Epithelial cell of esophagus (primary cell): Measurements from ENCODE around the gene SPEM2.
"Not testable (repeated sequence)": the region's sequence is repeated elsewhere in the genome, so short reads cannot be mapped to it uniquely, and the experiment has no call there.

Experiments
- DNase-seq: peaks from one replicate; pipeline ENCODE4 v3.0.0; 2010; ENCODE audit warnings: low read depth
- H3K4me3 ChIP-seq: 2 replicates; pipeline ENCODE4 v1.5.1; 2011; ENCODE audit warnings: mild to moderate bottlenecking, low read length, control low read depth
- TF ChIP-seq, protein P1 (sequence below): IDR thresholded peaks from 2 replicates; pipeline ENCODE4 v1.5.1; 2011; ENCODE audit warnings: low read depth, mild to moderate bottlenecking, low read length, control low read depth, inconsistent platforms; ENCODE audit not compliant: insufficient read depth; ENCODE audit errors: missing control alignments

SPEM2 gene

DNA sequence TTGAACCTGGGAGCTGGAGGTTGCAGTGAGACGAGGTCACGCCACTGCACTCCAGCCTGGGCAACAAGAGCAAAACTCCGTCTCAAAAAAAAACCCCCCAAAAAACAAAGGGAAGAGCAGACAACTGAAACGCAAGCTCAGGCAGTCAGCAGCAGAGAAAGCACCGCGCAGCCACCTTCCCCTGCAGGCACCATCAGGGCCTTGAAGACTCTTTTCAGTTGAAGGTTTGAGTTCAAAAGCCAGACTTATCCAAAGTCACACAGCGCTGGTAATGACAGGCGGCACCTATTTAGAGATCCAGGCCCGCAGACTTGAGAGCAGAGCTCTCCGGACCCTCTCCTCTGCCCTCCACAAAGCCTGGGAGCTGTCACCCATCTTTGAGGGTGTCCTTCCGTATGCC is 42.9 kb downstream of the SPEM2 start:
- DNase-seq = no peak
- H3K4me3 ChIP-seq = no peak overlapping the region
- TF ChIP-seq, protein P1, sequence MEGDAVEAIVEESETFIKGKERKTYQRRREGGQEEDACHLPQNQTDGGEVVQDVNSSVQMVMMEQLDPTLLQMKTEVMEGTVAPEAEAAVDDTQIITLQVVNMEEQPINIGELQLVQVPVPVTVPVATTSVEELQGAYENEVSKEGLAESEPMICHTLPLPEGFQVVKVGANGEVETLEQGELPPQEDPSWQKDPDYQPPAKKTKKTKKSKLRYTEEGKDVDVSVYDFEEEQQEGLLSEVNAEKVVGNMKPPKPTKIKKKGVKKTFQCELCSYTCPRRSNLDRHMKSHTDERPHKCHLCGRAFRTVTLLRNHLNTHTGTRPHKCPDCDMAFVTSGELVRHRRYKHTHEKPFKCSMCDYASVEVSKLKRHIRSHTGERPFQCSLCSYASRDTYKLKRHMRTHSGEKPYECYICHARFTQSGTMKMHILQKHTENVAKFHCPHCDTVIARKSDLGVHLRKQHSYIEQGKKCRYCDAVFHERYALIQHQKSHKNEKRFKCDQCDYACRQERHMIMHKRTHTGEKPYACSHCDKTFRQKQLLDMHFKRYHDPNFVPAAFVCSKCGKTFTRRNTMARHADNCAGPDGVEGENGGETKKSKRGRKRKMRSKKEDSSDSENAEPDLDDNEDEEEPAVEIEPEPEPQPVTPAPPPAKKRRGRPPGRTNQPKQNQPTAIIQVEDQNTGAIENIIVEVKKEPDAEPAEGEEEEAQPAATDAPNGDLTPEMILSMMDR = no peak

DNA sequence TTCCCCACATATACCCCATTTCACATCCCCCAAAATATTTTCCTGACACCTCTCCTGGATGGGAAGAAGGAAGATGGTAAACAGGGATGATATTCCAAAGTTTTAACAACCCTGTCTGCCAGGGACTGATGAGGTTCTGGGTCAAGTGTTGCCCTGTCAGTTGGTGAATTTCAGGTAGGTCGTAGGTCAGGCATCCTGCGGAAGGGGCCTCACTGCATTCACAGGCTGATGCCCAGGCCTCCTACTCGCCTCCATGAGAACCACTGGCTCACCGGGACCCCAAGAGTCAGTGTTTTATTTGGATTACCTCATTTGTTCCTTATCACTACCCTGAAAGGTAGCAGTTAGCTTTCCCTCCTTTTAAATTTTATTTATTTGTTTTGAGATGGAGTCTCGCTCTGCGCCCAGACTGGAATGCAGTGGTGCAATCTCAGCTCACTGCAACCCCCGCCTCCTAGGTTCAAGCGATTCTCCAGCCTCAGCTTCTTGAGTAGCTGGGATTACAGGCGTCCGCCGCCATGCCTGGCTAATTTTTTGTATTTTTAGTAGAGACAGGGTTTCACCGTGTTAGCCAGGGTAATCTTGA is 43.5 kb downstream of the SPEM2 start:
- no peak overlapping the region for H3K4me3 ChIP-seq
- TF ChIP-seq, protein P1 = no peak
- no peak for DNase-seq

GRCh38 chr17:7469843-7470242 is 44.4 kb downstream of the SPEM2 start:
- not testable (repeated sequence) for H3K4me3 ChIP-seq

DNA sequence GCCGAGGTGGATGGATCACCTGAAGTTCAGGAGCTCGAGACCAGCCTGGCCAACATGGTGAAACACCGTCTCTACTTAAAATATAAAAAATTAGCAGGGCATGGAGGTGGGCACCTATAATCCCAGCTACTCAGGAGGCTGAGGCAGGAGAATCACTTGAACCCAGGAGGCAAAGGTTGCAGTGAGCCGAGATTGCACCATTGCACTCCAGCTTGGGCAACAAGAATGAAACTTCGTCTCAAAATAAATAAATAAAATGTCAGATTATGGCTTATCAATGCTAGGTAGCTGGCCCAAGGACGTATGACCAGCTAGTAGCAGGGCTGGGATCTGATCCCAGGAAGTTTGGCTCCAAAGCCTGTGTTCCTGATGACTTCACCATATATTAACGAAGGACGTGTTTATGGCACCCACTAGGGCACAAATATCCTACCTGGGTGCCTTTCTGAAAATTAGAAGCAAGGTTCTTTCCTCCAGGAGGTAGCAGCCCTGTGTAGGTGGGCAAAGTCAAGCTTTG is 45.1 kb downstream of the SPEM2 start:
- not testable (repeated sequence) for H3K4me3 ChIP-seq, DNase-seq

More at GRCh38 chr17:7469843-7470242, 44.4 kb downstream of the SPEM2 start:
- DNase-seq = not testable (repeated sequence)

DNA sequence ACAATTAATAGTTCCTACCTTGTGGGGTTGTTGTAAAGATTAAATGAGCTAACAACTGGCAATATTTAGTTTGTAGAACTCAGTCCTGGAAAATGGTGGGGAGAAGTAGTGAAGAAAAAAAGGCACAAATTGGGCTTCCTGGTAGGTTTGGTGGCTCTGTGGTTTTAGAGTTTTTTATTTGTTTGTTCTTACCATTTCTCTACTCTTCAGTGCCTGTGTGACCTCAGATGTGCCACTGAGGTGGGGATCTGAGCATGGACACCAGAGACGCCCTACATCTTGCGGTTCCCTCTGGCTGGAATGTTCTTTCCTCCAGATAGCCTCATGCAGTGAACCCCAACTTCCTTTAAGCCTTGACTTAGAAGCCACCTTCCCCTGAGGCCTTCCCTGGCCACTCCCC is 46.3 kb downstream of the SPEM2 start:
- no peak for DNase-seq
- H3K4me3 ChIP-seq = no peak overlapping the region
- TF ChIP-seq, protein P1 = no peak

DNA sequence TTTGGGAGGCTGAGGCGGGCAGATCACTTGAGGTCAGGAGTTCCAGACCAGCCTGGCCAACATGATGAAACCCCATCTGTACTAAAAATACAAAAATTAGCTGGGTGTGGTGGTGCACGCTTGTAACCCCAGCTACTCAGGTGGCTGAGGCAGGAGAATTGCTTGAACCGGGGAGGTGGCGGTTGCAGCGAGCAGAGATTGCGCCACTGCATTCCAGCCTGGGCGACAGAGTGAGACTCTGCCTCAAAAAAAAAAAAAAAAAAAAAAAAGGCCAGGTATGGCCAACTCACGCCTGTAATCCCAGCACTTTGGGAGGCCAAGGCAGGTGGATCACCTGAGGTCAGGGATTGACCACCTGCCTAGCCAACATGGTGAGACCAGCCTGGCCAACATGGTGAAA is 49.4 kb downstream of the SPEM2 start:
- not testable (repeated sequence) for H3K4me3 ChIP-seq, DNase-seq

DNA sequence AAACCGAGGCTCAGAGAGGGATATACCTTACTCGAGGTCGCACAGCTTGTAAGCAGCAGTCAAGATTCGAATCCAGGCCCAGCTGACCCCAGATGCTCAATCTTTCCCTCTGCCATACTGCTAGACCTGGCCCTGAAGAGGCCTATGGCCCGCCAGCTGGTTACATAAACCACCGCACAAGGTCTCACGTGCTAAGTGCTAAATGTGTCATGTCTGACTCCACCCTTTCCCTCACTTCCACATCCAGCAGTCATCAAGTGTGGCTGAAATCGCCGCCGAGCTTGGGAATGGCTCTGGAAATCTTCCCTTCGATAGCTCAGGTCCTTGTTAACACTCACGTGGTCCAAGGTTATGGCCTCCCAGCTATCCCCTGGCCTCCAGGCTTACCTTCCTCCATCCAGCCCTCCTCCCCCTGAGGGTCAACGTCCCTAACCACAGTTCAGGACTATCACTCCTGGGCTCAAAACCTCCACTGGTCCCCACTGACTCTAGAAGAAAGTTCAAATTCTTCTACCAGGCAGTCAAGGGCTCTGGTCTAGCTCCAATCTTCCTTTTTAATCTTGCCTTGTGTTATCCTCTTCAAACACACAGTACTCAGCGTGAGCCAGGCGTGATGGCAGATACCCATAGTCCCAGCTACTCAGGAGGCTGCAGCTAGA is 50.5 kb downstream of the SPEM2 start:
- peak; percentile 78 for DNase-seq
- no peak overlapping the region for H3K4me3 ChIP-seq
- TF ChIP-seq, protein P1 = no peak

DNA sequence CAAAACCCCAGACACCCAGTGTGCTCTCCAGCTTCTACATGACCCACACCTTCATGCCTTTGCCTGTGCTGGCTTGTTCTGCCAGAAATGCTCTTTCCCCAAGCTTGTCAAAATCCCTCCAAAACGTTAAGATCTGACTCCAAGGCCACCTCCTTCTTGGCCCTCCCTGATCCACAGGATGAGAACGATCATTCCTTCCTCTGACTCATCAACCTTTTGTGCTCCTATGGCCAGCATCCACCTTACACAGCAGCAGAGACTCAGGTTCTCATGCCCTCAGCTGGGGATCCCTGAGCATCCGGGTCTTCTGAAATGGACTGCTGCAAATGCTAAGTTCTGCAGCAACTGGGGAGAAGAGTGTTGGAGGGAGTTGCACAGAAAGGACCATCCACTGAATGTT is 51.1 kb downstream of the SPEM2 start:
- DNase-seq = peak; percentile 93
- peak overlapping the region; percentile 94 for H3K4me3 ChIP-seq
- TF ChIP-seq, protein P1 = no peak

- TF ChIP-seq, protein P1 = no peak
- DNase-seq = no peak
- peak overlapping the region; percentile 94 for H3K4me3 ChIP-seq
These were observed 51.5 kb downstream of the SPEM2 start for GRCh38 chr17:7476951-7477350.
